NCI-H1436 treated with DMSO at 0.1 percent for 48 hours (cell line): ENCODE results near the gene DRD4.
"Not testable (repeated sequence)": the region's sequence is repeated elsewhere in the genome, so short reads cannot be mapped to it uniquely, and the experiment has no call there.

ENCODE experiments used
- DNase-seq: peaks from one replicate; lab custom pipeline; 2025; lab: John Stamatoyannopoulos, UW

The DRD4 gene

DNA sequence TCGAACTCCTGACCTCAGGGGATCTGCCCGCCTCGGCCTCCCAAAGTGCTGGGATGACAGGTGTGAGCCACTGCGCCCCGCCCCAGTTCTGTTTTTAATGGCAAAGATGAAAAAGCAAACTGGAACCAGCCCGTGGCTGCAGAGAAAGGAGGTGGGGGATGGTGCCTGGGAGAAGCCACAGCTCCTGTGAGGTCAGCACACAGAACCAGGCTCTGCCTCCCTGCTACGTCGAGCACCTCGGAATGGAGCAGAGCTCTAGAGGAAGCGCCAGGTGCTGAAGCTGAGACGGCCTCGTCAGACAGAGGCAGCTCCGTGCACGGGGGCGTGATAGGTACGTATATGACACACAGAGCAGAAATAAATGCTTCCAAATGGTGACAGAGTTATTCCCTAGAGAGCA is 8.5 kb downstream of the DRD4 start:
- DNase-seq = no peak

DNA sequence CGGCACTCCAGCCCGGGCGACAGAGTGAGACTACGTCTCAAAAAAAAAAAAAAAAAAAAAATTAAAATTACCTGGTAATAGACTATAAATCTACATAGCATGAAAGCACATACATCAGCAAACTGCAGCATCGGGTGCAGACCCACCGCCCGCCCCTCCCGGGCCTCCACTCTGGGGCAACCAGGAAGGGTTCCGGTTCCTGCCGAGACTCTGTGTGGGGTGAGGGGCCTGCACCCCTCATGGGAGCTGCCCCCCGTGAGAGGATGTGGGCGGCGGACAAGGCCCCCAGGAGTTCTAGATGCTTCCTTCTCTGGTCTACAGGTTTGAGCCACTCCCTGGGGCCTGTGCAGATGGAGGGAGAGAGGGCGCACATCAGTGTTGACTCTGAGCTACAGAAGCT is 9.1 kb downstream of the DRD4 start:
- DNase-seq = no peak

DNA sequence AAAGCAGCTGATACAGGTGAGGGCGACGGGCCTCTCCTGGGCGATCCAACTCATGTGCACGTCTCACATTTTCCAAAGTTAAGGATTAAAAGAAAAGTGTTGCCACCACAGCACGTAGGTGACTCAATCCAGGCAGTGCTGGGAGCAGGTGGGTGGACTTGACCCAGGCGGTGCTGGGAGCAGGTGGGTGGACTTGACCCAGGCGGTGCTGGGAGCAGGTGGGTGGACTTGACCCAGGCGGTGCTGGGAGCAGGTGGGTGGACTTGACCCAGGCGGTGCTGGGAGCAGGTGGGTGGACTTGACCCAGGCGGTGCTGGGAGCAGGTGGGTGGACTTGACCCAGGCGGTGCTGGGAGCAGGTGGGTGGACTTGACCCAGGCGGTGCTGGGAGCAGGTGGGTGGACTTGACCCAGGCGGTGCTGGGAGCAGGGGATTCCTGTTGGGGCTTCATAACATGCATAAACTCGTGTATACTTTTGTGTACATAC is 10.6 kb downstream of the DRD4 start:
- DNase-seq = not testable (repeated sequence)

DNA sequence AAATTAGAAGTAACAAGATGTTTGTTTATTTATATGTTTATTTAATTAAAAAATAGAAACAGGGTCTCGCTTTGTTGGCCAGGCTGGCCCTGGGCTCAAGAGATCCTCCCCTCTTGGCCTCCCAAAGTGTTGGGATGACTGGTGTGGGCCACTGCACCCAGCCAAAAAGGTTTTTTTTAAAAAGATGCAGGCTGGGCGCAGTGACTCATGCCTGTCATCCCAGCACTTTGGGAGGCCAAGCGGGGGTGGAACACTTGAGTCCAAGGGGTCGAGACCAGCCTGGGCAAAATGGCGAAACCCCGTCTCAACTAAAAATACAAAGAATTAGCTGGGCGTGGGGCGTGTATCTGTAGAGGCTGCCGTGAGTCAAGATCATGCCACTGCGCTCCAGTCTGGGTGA is 13.4 kb downstream of the DRD4 start:
- DNase-seq = no peak

DNA sequence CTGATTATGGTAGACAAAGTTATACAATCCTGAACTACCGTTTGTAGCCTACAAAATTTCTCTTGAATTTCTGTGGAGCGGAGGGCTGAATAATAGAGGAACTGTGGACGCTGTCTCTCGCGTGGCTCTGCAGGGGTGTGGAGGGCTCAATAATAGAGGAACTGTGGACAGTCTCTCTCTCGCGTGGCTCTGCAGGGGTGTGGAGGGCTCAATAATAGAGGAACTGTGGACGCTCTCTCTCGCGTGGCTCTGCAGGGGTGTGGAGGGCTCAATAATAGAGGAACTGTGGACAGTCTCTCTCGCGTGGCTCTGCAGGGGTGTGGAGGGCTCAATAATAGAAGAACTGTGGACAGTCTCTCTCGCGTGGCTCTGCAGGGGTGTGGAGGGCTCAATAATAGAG is 16.1 kb downstream of the DRD4 start:
- not testable (repeated sequence) for DNase-seq

DNA sequence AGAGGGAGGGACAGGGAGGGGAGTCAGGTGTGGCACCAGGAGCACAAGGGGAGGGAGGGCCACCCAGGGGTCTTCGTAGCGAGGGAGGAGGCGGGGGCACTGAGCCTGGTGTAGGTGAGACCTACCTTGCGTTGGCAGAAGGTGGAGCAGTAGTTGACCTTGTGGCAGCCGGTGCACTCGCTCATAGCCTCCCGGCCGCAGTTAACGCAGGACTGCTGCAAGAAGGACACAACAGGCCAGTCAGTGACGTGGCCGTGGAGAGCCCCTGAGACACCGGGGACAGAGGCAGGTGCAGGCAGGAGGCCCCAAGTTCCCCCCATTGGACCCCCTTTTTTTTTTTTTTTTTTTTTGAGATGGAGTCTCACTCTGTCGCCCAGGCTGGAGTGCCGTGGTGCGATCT is 16.8 kb downstream of the DRD4 start:
- DNase-seq = no peak

DNA sequence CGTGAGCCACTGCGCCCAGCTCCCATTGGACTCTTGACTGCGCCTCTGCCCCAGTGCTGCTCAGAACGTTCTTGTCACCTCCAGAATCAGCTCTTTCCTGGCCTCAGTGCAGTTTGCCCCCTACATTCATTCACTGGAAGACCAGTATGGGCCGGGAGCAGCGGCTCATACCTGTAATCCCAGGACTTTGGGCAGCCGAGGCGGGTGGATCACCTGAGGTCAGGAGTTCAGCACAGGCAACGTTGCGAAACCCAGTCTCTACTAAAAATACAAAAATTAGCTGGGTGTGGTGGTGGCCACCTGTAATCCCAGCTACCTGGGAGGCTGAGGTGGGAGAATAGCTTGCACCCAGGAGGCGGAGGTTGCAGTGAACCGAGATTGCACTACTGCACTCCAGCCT is 17.4 kb downstream of the DRD4 start:
- DNase-seq = not testable (repeated sequence)

DNA sequence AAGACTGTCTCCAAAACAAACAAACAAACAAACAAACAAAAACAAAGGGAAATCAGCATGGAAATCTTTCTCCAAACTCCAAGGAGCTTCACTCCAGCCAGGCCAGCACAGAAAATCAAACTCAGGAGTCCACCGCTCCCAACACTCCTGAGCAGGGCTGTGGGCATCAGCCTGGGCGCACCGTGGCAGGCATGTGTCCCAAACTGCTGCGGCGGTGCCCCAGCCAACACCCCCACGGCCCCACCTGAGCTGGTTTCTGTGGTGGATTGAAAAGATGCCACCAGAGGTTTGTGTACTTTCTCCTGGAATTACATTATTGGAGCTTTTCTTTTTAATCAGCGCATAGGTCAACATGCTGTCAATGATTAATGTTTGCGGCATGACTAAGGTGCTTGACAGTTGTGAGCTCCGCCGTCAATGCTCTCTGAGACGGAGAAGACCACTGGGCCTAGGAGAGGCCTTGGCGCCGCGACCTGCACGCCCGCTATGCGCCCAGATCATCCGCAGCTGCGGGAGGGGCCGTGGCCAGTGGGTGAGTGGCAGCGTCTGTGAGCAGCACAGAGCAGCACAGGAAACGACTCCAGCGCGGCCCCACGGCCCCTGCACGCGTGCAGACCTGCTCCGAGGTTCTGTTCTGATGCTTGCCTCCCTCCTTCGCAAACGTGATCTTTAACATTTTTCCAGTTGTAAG is 18.1 kb downstream of the DRD4 start:
- no peak for DNase-seq

DNA sequence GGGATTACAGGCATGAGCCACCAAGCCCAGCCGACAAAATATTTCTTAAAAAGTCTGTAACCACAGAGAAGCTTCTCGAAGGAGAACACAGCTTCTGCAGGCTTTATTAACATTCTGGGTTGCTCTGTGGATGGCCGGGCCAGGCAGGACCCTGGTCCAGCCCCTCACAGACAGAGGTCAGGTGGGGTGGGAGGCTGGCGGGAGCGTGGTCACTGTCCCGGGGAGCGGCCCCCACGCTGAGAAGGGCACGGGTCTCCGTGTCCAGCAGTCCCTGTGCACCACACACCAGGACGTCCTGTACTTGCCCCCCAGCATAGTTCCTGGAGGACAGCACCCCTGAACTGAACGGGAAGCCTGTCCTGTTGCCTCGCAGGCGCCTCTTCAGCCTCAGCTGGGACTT is 19.4 kb downstream of the DRD4 start:
- no peak for DNase-seq

DNA sequence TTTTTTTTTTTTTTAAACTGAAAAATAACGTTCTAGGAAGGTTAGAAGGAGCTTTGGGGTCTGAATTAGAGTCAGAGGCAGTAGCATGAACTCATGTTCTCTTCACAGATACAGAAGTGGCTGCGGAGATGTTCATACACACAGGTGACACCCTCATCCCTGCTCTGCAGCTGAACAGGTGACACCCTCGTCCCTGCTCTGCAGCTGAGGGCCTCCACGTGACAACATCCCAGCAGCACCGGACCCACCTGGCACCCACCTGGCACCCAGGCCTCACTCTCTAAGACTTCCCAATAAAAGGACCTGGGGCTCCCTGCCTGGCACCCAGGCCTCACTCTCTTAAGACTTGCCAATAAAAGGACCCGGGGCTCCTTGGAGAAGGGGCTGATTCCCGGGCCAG is 19.8 kb downstream of the DRD4 start:
- DNase-seq = no peak

DNA sequence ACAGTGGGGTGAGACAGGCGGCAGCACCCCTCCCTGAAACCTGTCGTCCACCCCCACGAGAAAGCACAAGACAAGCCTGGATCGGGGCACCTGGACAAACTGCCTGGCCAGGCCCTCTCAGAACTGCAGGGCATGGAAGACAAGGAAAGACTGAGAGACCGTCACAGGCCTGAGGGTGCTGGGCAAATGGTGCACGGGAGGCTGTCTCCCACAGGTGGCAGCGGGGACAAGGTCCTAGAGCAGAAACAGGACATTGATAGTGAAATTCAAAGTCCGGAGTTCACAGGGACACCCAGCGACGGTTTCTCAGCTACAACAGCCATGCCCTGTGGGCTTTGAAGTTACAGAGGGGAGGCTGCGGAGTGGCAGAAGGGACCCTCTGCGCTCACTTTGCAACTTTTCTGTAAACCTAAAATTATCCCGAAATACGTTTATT is 20.6 kb downstream of the DRD4 start:
- no peak for DNase-seq

DNA sequence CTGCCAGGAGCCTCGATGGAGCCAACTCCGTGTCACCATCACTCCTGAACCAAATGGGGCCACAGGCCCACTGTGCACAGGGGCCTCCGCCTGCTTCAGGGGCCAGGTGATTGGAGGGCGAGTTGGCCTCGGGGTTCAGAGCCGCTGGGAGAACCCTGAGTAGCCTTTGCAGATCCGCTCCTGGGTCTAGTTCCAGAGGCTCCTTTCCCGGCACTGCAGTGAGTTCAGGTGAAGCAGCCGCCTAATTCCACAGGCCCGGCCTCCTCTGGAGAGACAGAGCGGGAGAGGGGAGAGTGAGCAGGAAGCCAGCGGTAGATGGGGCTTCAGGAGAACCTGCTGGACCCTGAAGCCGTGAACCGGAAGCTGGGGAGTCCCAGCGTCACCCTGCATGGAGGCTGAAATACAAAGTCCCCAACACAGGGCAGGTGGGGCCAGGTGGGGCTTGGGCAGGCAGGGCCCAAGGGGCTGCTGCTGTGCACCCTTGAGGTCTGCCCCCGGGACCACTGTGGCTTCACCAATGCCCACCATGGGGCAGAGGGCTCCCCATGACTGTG is 22.5 kb downstream of the DRD4 start:
- no peak for DNase-seq

DNA sequence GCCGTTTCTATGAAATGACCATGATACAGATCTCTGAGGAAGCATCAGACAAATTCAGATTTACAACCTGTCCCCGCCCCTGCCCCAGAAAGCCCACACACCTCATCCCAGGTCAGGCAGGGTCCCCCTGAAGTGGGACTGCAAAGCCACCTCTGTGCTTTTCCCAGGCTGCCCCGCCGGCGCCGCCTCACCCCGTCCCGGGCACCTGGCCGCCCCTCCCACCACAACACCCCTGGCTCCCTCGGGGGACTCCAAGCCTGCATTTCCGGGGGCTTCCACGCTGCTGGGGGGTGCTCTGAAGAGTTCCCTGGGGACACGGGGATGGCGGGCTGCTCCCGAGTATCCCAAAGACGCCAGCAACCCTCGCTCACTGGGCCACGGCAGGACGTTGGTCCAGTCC is 23.2 kb downstream of the DRD4 start:
- no peak for DNase-seq

DNA sequence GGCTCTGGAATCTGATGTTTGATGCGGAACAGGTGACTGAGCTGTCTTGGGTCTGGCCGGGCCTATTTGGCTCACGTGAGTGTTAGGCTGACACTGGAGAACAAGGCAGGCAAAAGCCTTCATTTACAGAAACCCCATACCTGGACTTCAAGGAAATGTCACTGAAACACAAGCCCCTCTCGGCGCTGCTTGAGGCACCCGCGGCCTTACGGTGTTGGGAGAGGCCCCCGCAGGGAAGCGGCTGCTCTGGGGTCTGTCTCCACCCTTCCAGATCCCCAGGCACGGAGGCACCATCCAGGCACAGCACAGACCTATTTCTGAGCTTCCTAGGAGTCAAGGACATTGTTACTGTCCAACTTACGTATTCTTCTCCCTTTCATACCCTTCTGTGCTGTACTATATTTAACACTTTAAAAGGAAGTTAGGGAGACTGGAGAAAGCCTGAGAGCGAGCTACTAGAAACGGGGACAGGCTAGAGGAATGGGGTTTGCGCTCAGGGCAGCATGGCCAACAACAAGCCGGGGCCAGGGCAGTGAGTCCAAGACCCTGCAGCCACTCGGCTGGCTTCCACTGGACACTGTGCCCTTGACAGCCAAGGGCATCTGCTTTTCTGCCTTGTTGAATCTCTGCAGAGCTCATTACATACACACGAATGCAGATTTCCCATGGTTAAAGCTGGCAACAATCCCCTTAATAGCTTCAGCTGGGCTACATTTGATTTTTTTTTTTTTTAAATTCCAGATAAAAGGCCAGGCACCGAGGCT is 23.8 kb downstream of the DRD4 start:
- no peak for DNase-seq

DNA sequence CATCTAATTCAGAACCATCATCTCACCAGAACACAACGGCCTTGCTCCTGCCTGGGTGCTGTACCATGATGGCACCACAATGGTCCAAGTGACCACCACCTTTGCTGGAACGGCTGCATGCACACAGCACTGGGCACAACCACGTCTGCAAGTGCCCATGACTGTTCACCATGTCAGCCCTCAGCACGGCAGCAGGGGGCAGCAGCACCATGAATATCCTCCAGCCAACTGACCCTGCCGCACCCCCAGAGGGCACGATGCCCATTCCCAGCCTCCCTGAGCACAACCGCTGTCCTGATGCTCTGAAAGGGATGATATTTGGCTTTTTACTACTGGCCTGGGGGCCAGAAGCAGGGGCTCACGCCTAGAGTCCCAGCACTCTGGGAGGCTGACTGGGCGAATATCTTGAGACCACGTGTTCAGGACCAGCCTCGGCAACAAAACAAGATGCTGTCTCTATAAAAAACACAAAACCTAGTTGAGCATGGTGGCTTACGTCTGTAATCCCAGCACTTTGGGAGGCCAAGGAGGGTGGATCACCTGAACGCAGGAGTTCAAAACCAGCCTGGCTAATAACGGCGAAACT is 25.7 kb downstream of the DRD4 start:
- DNase-seq = no peak

DNA sequence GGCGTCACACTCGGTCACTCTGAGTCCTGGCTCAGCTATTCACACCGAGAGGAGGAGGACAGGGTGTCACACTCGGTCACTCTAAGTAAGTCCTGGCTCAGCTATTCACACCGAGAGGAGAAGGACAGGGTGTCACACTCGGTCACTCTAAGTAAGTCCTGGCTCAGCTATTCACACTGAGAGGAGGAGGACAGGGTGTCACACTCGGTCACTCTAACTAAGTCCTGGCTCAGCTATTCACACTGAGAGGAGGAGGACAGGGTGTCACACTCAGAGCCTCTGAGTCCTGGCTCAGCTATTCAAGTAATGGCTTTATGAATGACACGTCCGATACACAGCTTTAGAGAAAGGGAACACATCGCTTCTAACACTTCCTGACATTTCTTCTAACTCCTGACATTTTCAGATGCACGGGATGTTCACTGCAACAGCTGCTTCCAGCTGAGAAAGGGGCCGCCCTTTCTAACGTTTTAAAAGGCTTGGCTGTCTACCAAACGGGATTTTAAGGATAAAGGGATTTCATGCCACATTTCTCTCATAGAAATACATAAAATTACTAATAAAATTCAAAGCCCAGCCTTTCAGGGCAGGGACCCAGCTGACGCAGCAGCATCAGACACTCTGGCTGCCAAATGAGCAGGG is 28.1 kb downstream of the DRD4 start:
- DNase-seq = no peak

DNA sequence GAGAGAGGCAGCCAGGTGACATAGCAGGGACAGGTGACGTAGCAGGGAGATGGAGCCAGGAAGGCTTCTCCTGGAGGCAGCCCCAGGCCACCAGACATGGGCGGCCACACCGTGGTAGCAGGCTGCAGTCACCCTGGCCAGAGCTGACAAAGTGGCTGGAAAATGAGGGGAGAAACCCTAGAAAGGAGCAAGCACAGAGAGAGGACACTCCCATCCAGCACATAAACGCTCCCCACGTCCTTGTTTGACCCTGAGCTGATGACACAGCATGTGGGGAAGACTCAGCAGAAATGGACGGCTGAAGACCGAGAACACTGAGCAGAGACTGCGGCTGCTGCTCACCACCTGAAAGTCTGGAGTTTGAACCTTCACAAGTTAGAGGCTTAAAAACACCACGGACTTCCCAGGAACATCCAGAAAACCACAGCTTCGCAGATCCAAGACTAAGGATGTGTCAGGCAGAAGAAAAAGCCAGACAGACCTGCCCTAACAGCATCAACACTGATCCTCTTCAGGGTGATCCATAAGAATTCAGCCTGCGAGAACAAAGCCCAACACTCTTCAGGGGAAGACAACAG is 28.7 kb downstream of the DRD4 start:
- no peak for DNase-seq

DNA sequence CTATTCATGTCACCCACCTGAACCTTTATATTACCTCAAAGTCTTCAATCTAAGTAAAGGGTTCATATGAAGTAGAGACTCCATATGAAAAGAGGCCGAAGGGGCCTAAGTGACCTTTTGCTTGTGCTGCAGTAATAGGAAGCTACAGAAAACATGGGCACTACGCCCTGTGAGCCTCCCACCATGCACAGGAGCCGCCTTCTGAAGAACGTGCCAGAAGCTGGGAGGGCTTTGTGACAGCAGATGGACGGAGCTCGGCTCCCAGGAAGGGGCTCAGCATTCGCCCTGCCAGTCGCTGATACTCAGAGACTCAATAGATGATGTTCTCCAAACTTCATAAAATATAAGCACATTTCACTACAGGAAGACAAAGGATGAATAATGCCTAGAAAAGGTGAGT is 36.8 kb downstream of the DRD4 start:
- no peak for DNase-seq

DNA sequence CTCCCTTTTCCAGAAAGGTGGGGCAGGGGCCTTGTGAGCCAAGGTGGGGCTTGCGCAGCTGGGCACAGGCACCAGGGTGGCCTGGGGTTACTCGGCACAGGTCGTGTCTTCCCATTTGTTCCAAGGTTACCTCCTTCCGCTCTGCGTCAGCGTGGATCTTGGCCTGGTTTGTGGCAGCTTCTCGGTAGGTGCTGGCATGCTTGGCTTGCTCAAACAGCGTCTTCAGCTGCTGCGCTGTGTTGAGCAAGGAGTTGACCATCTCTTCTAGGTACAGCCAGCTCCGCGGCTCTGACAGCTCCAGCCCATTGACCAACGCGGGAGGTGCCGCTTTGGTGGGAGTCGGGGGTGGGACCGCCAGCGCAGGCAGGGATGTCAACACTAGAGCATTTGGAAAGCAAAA is 37.3 kb downstream of the DRD4 start:
- DNase-seq = no peak

DNA sequence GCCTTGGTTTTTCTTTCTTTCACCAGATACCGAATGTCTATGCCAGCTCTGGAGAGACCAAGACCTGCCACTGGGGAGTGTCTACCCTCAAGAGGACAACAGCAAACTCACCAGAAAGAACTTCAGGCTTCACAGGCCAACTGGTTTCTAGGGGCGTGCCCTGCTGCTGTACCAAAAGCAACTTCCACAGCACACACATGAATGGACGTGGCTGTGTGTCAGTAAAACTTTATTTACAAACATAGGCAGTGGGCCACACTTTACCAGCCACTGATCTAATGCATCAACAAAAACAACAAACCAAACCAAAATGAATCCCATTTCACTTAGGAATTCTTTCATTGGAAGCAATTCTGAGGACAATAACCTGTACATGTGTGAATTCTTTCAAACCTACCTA is 41.2 kb downstream of the DRD4 start:
- no peak for DNase-seq

DNA sequence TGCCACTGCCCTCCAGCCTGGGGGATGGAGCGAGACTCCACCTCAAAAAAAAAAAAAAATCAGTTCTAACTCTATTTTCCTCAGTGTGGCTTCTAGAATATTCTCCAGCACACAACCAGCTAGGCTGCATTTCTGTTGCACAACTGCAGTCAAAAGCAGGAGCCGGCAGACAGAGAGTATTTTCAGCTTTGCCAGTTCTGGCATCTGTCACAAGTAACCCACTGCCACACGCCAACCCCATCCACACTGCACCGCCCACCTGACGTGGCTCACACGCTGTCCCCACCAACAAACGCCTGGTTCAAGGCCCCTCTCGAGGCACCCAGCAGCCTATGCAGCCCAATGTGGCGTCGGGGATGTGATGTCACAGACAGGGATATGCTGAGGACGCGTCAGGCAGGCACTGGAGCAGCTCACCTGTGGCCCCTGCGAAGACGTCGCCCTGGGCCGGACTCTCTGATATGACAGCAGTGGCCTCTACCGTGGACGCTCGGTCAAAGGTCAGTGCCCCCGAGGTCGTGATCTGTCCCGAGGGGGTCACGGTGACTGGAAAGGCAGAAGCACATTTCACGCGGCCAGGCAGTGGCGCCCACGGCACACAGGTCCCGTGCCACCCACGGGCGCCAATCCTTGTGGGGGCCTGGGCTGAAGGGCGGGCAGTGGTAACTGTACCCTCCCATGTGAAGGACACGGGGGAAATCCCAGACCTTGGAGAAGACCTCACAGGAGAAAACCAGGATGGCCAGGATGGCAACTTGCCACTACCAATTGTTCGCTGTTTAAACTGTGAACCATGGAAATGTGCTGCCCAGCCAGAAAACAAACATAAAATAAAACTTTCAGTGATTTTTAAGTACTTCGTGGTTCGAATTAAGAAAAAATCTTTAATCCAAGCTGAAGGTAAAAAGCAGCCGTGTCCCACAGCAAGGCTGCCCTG is 42.5 kb downstream of the DRD4 start:
- DNase-seq = no peak
